B cell (primary cell): ENCODE results near the gene CORO2B. TPM values are rescaled to one million over a fixed set of nuclear protein-coding genes. Genes with fewer than 3 reads are reported as not detected.

ENCODE experiments used
- ATAC-seq: fragments of 200-7000 bp; cut with Tn5 transposase; one replicate; pipeline ENCODE4 v1.10.0; 2021; ENCODE audit warnings: low read depth, mild to moderate bottlenecking, moderate number of reproducible peaks, moderate library complexity
- CTCF ChIA-PET: fragments of 350-600 bp; sonication (Branson Sonifier 250); formaldehyde crosslinking; loops from one replicate; lab custom pipeline; 2021; ENCODE audit warnings: antibody characterized with exemption, inconsistent platforms; lab: Charles Lee
- POLR2A ChIA-PET: fragments of 350-600 bp; sonication (Branson Sonifier 250); formaldehyde crosslinking; loops from one replicate; lab custom pipeline; 2021; ENCODE audit warnings: antibody characterized with exemption; lab: Charles Lee
- DNase-seq: peaks from one replicate; pipeline ENCODE4 v3.0.0; 2013
- H2AFZ ChIP-seq: 2 replicates; pipeline ENCODE4 v1.6.1; 2012; ENCODE audit warnings: mild to moderate bottlenecking, low read depth, low read length; ENCODE audit not compliant: insufficient read depth, poor library complexity, severe bottlenecking
- H3K27ac ChIP-seq, 2 donors: 1 replicate in 1 of 2; 2 replicates in 1 of 2; pipeline ENCODE4 v1.5.1; 2012 to 2013; ENCODE audit warnings: low read length in 2 of 2, mild to moderate bottlenecking in 2 of 2, moderate library complexity in 1 of 2
- H3K27me3 ChIP-seq, 4 experiments: fragments of 200-600 bp in 1 of 4; sonication (generic) in 1 of 4; replicated peaks in 1 of 4; 1 replicate in 2 of 4; 2 replicates in 2 of 4; pipeline versions ENCODE4 v1.6.1 to v1.7.0; 2013 to 2016; ENCODE audit warnings: low read length in 3 of 4, mild to moderate bottlenecking in 2 of 4, mixed read lengths in 1 of 4, moderate library complexity in 1 of 4; ENCODE audit not compliant: insufficient read depth in 4 of 4, control insufficient read depth in 3 of 4; ENCODE audit errors: control extremely low read depth in 1 of 4
- H3K36me3 ChIP-seq, 2 experiments: replicated peaks in 1 of 2; 1 replicate in 1 of 2; 2 replicates in 1 of 2; pipeline versions ENCODE4 v1.6.1 to v1.7.1; 2013; ENCODE audit warnings: low read length in 1 of 2; ENCODE audit not compliant: insufficient read depth in 2 of 2, control insufficient read depth in 1 of 2; ENCODE audit errors: control extremely low read depth in 1 of 2, extremely low read depth in 1 of 2
- H3K4me1 ChIP-seq, 2 donors: fragments of 200-600 bp in 1 of 2; sonication (generic) in 1 of 2; 1 replicate in 1 of 2; 2 replicates in 1 of 2; pipeline versions ENCODE4 v1.5.1 to v1.6.1; 2013 to 2017; ENCODE audit warnings: low read length in 2 of 2; ENCODE audit not compliant: control insufficient read depth in 2 of 2, insufficient read depth in 2 of 2
- H3K4me2 ChIP-seq: replicated peaks from 2 replicates; pipeline ENCODE3; 2012; ENCODE audit warnings: mild to moderate bottlenecking, low read depth, low read length; ENCODE audit not compliant: poor library complexity, severe bottlenecking
- H3K4me3 ChIP-seq, 5 experiments: fragments of 200-600 bp in 1 of 5; sonication (generic) in 1 of 5; 1 replicate in 3 of 5; 2 replicates in 2 of 5; pipeline versions ENCODE4 v1.5.1 to v1.7.0; 2011 to 2016; ENCODE audit warnings: low read length in 4 of 5, mild to moderate bottlenecking in 4 of 5, low read depth in 2 of 5, control low read depth in 1 of 5, moderate library complexity in 1 of 5; ENCODE audit not compliant: insufficient read depth in 1 of 5; ENCODE audit errors: control extremely low read depth in 1 of 5, extremely low read depth in 1 of 5
- H3K79me2 ChIP-seq: fragments of 200-600 bp; sonication (generic); one replicate; pipeline ENCODE4 v1.6.0; 2016; ENCODE audit warnings: low read length; ENCODE audit not compliant: control insufficient read depth, insufficient read depth
- H3K9ac ChIP-seq: fragments of 200-600 bp; sonication (generic); 2 replicates; pipeline ENCODE4 v1.6.1; 2017; ENCODE audit warnings: mild to moderate bottlenecking, low read length, moderate library complexity
- H3K9me3 ChIP-seq, 3 donors: one replicate each; pipeline versions ENCODE4 v1.6.1 to v1.7.1; 2013; ENCODE audit warnings: low read length in 2 of 3; ENCODE audit not compliant: control insufficient read depth in 2 of 3, insufficient read depth in 1 of 3; ENCODE audit errors: control extremely low read depth in 1 of 3
- H4K20me1 ChIP-seq: 2 replicates; pipeline ENCODE4 v1.6.0; 2012; ENCODE audit warnings: mild to moderate bottlenecking, low read length; ENCODE audit not compliant: insufficient read depth, control insufficient read depth, poor library complexity, severe bottlenecking
- H3K27ac Mint-ChIP-seq: one replicate; pipeline ENCODE4 v1.8.0; 2021; ENCODE audit warnings: mixed read lengths
- H3K27me3 Mint-ChIP-seq: one replicate; pipeline ENCODE4 v1.8.0; 2021; ENCODE audit warnings: mixed read lengths
- H3K4me1 Mint-ChIP-seq: one replicate; pipeline ENCODE4 v1.8.0; 2021; ENCODE audit warnings: mixed read lengths
- H3K4me3 Mint-ChIP-seq: one replicate; pipeline ENCODE4 v1.8.0; 2021; ENCODE audit warnings: mixed read lengths
- H3K9me3 Mint-ChIP-seq: one replicate; pipeline ENCODE4 v1.8.0; 2022; ENCODE audit warnings: mixed read lengths; ENCODE audit not compliant: insufficient read depth
- EZH2 ChIP-seq: IDR thresholded peaks from 2 replicates; pipeline ENCODE4 v1.6.1; 2012; ENCODE audit warnings: borderline replicate concordance, low read depth, mild to moderate bottlenecking, moderate library complexity, low read length; ENCODE audit not compliant: insufficient read depth, poor library complexity, severe bottlenecking
- WGBS: methylation state at CpG from one replicate; pipeline ENCODE4 v1.1.5; 2013; ENCODE audit warnings: missing lambda C conversion rate; ENCODE audit not compliant: insufficient coverage; 5-methylcytosine and 5-hydroxymethylcytosine counted together
- intact Hi-C: fragments of 100-400 bp; cut with micrococcal nuclease; formaldehyde crosslinking; loops from one replicate; pipeline ENCODE4 v1.10.0; 2022
- polyA plus RNA-seq: library from polyadenylated mRNA; depleted of rRNA; stranded (reverse); fragments of >200 nt; gene quantifications from 2 replicates; pipeline ENCODE4 v1.2.3, GENCODE V29; 2012
- total RNA-seq, 2 donors: library from RNA; stranded (reverse); fragments of 120-200 nt in 1 of 2; gene quantifications; 1 replicate in 1 of 2; 2 replicates in 1 of 2; pipeline versions ENCODE4 v1.2.3 to v1.2.4, GENCODE V29; 2013 to 2022
- TF ChIP-seq, protein P1 (sequence below): fragments of 200-600 bp; IDR thresholded peaks from one replicate; pipeline ENCODE4 v1.8.0; 2022; ENCODE audit warnings: antibody characterized with exemption, mild to moderate bottlenecking

The CORO2B gene
- total and polyA plus RNA-seq, 2 donors (not counting 1 experiment from before 2014, with no cell fraction given) = 9.5 to 11.3 TPM

GRCh38 chr15:68531387-68532179 is 47.2 kb upstream of the CORO2B start:
- Mint-ChIP-seq H3K27ac (no peak overlapping the region), H3K4me3 (no peak overlapping the region)

More at GRCh38 chr15:68531387-68532179, 47.2 kb upstream of the CORO2B start:
- H3K4me1 Mint-ChIP-seq = peaks cover 12% of the 10 kb centered on the region
- Histone ChIP-seq H3K27me3 (peaks cover 0 to 3% (median 0%) of the 10 kb centered on the region in 4 experiments), H3K9me3 (peaks cover 6 to 14% (median 11%) of the 10 kb centered on the region in 3 donors), H3K36me3 (no peaks in the 10 kb centered on the region), H3K4me1 (peaks cover 2 to 11% of the 10 kb centered on the region in 2 donors), H2AFZ (no peak overlapping the region), H4K20me1 (no peaks in the 10 kb centered on the region), H3K4me3 (no peak overlapping the region), H3K9ac (no peak overlapping the region), H3K79me2 (no peaks in the 10 kb centered on the region), H3K27ac (no peak overlapping the region), H3K4me2 (no peak overlapping the region)
- intact Hi-C loops = no loop called here
- peaks cover 9% of the 10 kb centered on the region for H3K9me3 Mint-ChIP-seq
- no peak for ATAC-seq
- CTCF ChIA-PET = no interaction called here
- POLR2A ChIA-PET = no interaction called here
- 100% methylated on average over 2 of the region's 2 CpGs for WGBS
- TF ChIP-seq, protein P1, sequence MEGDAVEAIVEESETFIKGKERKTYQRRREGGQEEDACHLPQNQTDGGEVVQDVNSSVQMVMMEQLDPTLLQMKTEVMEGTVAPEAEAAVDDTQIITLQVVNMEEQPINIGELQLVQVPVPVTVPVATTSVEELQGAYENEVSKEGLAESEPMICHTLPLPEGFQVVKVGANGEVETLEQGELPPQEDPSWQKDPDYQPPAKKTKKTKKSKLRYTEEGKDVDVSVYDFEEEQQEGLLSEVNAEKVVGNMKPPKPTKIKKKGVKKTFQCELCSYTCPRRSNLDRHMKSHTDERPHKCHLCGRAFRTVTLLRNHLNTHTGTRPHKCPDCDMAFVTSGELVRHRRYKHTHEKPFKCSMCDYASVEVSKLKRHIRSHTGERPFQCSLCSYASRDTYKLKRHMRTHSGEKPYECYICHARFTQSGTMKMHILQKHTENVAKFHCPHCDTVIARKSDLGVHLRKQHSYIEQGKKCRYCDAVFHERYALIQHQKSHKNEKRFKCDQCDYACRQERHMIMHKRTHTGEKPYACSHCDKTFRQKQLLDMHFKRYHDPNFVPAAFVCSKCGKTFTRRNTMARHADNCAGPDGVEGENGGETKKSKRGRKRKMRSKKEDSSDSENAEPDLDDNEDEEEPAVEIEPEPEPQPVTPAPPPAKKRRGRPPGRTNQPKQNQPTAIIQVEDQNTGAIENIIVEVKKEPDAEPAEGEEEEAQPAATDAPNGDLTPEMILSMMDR = no peak
- TF ChIP-seq EZH2 = no peak
- DNase-seq = no peak
- no peaks in the 10 kb centered on the region for H3K27me3 Mint-ChIP-seq
